Measurements from ENCODE around the gene MYL6. TPM values are rescaled to one million over a fixed set of nuclear protein-coding genes. Genes with fewer than 3 reads are reported as not detected.
"Not testable (repeated sequence)": the region's sequence is repeated elsewhere in the genome, so short reads cannot be mapped to it uniquely, and the experiment has no call there.

Gene MYL6
- polyA plus RNA-seq, 1 experiment: 5,667 TPM

DNA sequence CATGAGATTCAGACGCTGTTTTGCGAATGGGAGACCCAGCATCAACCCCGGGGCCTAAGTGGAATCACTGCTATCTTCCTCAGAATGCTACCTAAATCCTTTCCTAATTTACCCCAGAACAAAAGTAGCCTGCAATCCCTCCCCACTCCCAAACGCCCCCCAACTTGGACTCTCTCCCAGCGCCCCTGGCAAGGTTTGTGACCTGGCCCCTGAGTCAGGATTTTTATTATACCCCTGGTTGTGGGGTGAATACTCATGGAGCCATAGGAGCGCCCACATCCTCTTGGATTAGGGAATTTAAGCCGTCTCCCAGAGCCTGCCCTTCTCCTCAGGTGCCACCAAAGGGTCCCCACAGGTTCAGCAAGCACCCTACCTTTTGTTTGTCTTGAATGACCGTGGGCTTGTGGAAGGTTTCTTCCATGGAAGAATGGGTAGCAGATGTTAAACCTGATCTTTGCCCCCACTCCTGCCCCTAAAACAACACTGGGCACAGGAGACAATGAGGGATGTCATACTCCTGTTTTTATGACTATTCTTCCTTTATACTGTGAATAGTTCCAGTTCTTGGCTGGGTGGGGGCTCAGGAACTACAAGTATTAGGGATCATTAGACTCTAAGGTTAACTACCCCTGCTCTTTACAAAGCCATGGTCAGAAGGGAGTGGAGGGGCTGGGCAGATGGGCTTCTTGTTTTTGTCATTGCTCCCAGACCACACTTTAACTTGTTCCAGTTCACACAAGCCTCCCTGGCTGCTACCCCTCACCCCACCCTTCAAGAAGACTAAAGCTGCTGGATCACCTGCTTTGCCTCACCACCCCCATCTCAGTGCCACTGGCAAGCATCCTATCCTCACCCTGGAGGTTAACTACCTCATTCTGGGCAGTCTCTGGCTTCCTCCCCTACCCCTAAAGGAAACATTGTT, 5.1 kb upstream of the MYL6 start:
- H3K36me3 ChIP-seq (ENCODE audit: control insufficient read depth, insufficient read depth, low read length): peaks cover 2% of the 10 kb centered on the region; the same call in 1 of the 2 replicates
- no peak for DNase-seq (ENCODE audit: low read depth)
- no peaks in the 10 kb centered on the region for H3K27me3 ChIP-seq (ENCODE audit: control insufficient read depth, insufficient read depth, low read length)
- peak overlapping the region; percentile 57 for H3K4me3 ChIP-seq (ENCODE audit: low read depth, low read length)
- CTCF ChIA-PET: no interaction called here
- TF ChIP-seq, protein P1, sequence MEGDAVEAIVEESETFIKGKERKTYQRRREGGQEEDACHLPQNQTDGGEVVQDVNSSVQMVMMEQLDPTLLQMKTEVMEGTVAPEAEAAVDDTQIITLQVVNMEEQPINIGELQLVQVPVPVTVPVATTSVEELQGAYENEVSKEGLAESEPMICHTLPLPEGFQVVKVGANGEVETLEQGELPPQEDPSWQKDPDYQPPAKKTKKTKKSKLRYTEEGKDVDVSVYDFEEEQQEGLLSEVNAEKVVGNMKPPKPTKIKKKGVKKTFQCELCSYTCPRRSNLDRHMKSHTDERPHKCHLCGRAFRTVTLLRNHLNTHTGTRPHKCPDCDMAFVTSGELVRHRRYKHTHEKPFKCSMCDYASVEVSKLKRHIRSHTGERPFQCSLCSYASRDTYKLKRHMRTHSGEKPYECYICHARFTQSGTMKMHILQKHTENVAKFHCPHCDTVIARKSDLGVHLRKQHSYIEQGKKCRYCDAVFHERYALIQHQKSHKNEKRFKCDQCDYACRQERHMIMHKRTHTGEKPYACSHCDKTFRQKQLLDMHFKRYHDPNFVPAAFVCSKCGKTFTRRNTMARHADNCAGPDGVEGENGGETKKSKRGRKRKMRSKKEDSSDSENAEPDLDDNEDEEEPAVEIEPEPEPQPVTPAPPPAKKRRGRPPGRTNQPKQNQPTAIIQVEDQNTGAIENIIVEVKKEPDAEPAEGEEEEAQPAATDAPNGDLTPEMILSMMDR (IDR thresholded peaks at IDR 0.05; ENCODE audit: insufficient read depth, low read depth, low read length): no peak
- POLR2A ChIA-PET: no interaction called here

DNA sequence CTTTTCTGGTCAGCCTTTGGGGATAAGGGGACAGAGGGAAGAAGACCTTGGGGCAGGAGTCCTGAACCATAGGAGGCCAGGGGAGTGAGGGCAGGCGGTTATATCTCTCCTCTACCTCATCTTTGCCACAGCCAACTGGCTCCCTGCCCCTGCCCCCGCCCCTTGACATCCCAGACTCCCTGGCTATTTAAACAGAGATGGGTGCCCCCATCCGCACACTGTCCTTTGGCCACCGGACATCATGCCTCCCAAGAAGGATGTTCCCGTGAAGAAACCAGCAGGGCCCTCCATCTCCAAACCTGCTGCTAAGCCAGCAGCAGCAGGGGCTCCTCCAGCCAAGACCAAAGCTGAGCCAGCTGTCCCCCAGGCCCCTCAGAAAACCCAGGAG, 4.5 kb upstream of the MYL6 start:
- no peak overlapping the region for H3K4me3 ChIP-seq (ENCODE audit: low read depth, low read length)
- DNase-seq (ENCODE audit: low read depth): no peak
- CTCF ChIA-PET: interaction anchor here (1.8 kb wide), 1 partner anchor 36 kb away, joined by 7 read pairs; the partner anchor contains the start of gene SMARCC2
- peaks cover 2% of the 10 kb centered on the region; the same call in 1 of the 2 replicates for H3K36me3 ChIP-seq (ENCODE audit: control insufficient read depth, insufficient read depth, low read length)
- H3K27me3 ChIP-seq (ENCODE audit: control insufficient read depth, insufficient read depth, low read length): no peaks in the 10 kb centered on the region
- TF ChIP-seq, protein P1 (IDR thresholded peaks at IDR 0.05; ENCODE audit: insufficient read depth, low read depth, low read length): no peak
- POLR2A ChIA-PET: no interaction called here

DNA sequence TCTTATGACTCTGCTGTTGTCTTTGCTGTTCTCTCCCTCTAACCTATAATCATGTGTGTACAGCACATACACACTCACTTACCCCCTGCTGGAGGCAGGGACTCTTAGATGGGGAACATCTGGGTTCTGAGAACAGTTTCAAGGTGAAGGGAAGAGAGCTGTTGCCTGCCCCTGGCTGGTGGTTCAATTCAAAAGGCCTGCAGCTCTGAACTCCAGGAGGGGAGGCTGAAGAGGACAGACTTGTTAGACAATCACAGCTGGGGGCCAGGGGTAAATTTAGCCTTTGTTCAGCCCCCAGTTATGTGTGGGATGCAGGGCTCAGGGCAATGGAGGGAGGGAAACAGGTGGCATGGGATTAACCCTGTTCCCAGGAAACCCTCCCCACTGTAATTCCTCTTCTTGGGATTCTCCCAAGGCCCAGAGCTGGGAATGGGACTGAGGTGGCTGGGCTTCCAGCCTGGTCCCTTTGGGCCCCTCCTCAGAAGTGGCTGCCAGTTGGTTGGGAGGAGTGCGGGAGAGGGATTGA, 3.9 kb upstream of the MYL6 start:
- ChIA-PET POLR2A (no interaction called here), CTCF (interaction anchor here (1.6 to 2.8 kb wide), 4 partner anchors 27 to 35 kb away, joined by 3 to 10 read pairs (median 7); partner anchors contain the start of genes ESYT1 and SMARCC2)
- Histone ChIP-seq H3K36me3 (ENCODE audit: control insufficient read depth, insufficient read depth, low read length) (peaks cover 2% of the 10 kb centered on the region; the same call in 1 of the 2 replicates), H3K4me3 (ENCODE audit: low read depth, low read length) (no peak overlapping the region), H3K27me3 (ENCODE audit: control insufficient read depth, insufficient read depth, low read length) (no peaks in the 10 kb centered on the region)
- TF ChIP-seq, protein P1 (IDR thresholded peaks at IDR 0.05; ENCODE audit: insufficient read depth, low read depth, low read length): no peak
- no peak for DNase-seq (ENCODE audit: low read depth)

DNA sequence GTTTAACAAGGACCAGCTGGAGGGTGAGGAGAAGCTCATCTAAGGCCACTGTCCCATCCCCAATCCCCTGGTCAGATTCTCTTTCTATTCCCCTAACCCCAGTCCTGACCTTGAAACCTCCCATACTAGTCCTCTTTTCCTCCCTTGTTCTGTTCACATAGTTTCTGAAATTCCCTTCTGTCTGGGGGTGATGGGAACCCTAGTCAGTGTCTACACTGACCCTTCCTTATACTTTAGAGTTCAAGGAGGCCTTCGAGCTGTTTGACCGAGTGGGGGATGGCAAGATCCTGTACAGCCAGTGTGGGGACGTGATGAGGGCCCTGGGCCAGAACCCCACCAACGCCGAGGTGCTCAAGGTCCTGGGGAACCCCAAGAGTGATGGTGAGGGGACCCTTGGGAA, 3.3 kb upstream of the MYL6 start:
- ChIA-PET POLR2A (no interaction called here), CTCF (interaction anchor here (1.6 to 2.8 kb wide), 4 partner anchors 28 to 35 kb away, joined by 3 to 10 read pairs (median 7); partner anchors contain the start of genes ESYT1 and SMARCC2)
- H3K36me3 ChIP-seq (ENCODE audit: control insufficient read depth, insufficient read depth, low read length): peaks cover 5% of the 10 kb centered on the region
- H3K4me3 ChIP-seq (ENCODE audit: low read depth, low read length): no peak overlapping the region
- DNase-seq (ENCODE audit: low read depth): no peak
- TF ChIP-seq, protein P1 (IDR thresholded peaks at IDR 0.05; ENCODE audit: insufficient read depth, low read depth, low read length): no peak
- no peaks in the 10 kb centered on the region for H3K27me3 ChIP-seq (ENCODE audit: control insufficient read depth, insufficient read depth, low read length)

DNA sequence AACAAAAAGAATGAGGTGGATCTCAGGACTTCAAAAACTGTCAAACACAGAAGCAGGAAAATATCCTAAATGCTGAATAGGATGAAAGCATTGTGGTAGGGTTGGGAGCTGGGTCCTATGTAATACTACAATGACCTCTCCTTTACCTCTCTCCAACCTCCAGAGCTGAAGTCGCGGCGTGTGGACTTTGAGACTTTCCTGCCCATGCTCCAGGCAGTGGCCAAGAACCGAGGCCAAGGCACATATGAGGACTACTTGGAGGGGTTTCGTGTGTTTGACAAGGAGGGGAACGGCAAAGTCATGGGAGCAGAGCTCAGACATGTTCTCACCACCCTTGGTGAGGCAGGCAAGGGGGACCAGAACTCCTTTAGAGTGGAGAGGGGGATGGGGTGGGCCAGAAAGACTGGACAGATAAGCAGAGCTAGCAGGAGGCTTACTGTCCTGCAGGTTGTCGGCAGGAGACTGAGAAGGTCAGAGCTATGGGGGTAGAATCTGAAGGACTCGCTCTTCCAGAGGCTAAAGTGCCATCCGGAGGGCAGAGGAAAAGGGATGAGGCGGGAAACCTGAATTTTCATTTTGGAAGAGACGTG, 2.8 kb upstream of the MYL6 start:
- Histone ChIP-seq H3K27me3 (ENCODE audit: control insufficient read depth, insufficient read depth, low read length) (no peaks in the 10 kb centered on the region), H3K36me3 (ENCODE audit: control insufficient read depth, insufficient read depth, low read length) (peaks cover 10% of the 10 kb centered on the region), H3K4me3 (ENCODE audit: low read depth, low read length) (no peak overlapping the region)
- no peak for DNase-seq (ENCODE audit: low read depth)
- ChIA-PET CTCF (interaction anchor here (1.6 to 2.8 kb wide), 4 partner anchors 28 to 36 kb away, joined by 3 to 10 read pairs (median 7); partner anchors contain the start of genes ESYT1 and SMARCC2), POLR2A (no interaction called here)
- TF ChIP-seq, protein P1 (IDR thresholded peaks at IDR 0.05; ENCODE audit: insufficient read depth, low read depth, low read length): no peak

DNA sequence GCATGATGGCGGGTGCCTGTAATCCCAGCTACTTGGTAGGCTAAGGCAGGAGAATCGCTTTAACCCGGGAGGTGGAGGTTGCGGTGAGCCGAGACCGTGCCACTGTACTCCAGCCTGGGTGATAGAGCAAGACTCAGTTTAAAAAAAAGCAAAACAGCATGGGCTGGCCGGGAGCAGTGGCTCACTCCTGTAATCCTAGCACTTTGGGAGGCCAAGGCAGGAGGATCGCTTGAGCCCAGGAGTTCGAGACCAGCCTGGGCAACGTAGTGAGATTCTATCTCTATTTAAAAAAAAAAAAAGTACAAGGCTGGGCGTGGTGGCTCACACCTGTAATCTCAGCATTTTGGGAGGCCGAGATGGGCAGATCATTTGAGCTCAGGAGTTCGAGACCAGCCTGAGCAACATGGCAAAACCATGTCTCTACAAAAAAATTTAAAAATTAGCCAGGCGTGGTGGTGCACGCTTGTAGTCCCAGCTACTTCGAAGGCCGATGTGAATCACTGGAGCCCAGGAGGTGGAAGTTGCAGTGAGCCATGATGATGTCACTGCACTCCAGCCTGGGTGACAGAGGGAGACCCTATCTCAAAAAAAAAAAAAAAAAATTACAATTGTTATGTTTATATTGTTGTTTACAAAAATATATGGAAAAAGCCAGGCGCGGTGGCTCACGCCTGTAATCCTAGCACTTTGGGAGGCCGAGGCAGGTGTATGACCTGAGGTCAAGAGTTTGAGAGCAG, 1.5 kb upstream of the MYL6 start:
- CTCF ChIA-PET: interaction anchor here (0.6 to 2.8 kb wide), 3 partner anchors 30 to 67 kb away, joined by 3 to 10 read pairs (median 4); partner anchors contain the start of genes ESYT1 and SMARCC2
- POLR2A ChIA-PET; DNase-seq (ENCODE audit: low read depth); H3K27me3 ChIP-seq (ENCODE audit: control insufficient read depth, insufficient read depth, low read length): not testable (repeated sequence)
- Histone ChIP-seq H3K4me3 (ENCODE audit: low read depth, low read length) (peak overlapping the region; percentile 64; the same call in 1 of the 2 replicates), H3K36me3 (ENCODE audit: control insufficient read depth, insufficient read depth, low read length) (peaks cover 21% of the 10 kb centered on the region)

Data from BJ (cell line).